ENCODE data around the gene IL6R.

Gene IL6R

GRCh38 chr1:154384650-154385489 is 20.3 kb upstream of the IL6R start:
- no peak overlapping the region for H3K4me3 ChIP-seq (ENCODE audit: low read depth, low read length)
- TF ChIP-seq CTCF (IDR thresholded peaks at IDR 0.05; ENCODE audit: insufficient read depth, low read depth, low read length, missing control alignments) = no peak
- no peak for DNase-seq (ENCODE audit: low read depth)

- peak; percentile 83 for DNase-seq (ENCODE audit: low read depth)
- H3K4me3 ChIP-seq (ENCODE audit: low read depth, low read length) = peak overlapping the region; percentile 36
- TF ChIP-seq CTCF (IDR thresholded peaks at IDR 0.05; ENCODE audit: insufficient read depth, low read depth, low read length, missing control alignments) = no peak
Measured at GRCh38 chr1:154386643-154387352, 18.3 kb upstream of the IL6R start.

- no peak overlapping the region for H3K4me3 ChIP-seq (ENCODE audit: low read depth, low read length)
- no peak for TF ChIP-seq CTCF (IDR thresholded peaks at IDR 0.05; ENCODE audit: insufficient read depth, low read depth, low read length, missing control alignments)
- DNase-seq (ENCODE audit: low read depth) = no peak
Measured at GRCh38 chr1:154391086-154391770, 13.9 kb upstream of the IL6R start.

- DNase-seq (ENCODE audit: low read depth) = no peak
- TF ChIP-seq CTCF (IDR thresholded peaks at IDR 0.05; ENCODE audit: insufficient read depth, low read depth, low read length, missing control alignments) = no peak
- H3K4me3 ChIP-seq (ENCODE audit: low read depth, low read length) = no peak overlapping the region
Measured at GRCh38 chr1:154398141-154398540, 7.0 kb upstream of the IL6R start.

- no peak overlapping the region for H3K4me3 ChIP-seq (ENCODE audit: low read depth, low read length)
- no peak for TF ChIP-seq CTCF (IDR thresholded peaks at IDR 0.05; ENCODE audit: insufficient read depth, low read depth, low read length, missing control alignments)
- DNase-seq (ENCODE audit: low read depth) = no peak
Measured at GRCh38 chr1:154398678-154399077, 6.5 kb upstream of the IL6R start.

- DNase-seq (ENCODE audit: low read depth) = no peak
- TF ChIP-seq CTCF (IDR thresholded peaks at IDR 0.05; ENCODE audit: insufficient read depth, low read depth, low read length, missing control alignments) = no peak
- no peak overlapping the region for H3K4me3 ChIP-seq (ENCODE audit: low read depth, low read length)
Measured at GRCh38 chr1:154400381-154400801, 4.8 kb upstream of the IL6R start.

Data from GM12865 (cell line).